OCI-LY1 (cell line): ENCODE data around the gene C19orf44.

ENCODE experiments used
- CTCF ChIP-seq: fragments of 200-600 bp; sonication (generic), shearing (Covaris generic); IDR thresholded peaks from 2 replicates; pipeline ENCODE4 v1.5.1; 2017; ENCODE audit warnings: mild to moderate bottlenecking, antibody characterized with exemption, low read length, moderate library complexity, mixed read lengths
- EZH2 ChIP-seq: fragments of 200-600 bp; sonication (generic), shearing (Covaris generic); IDR thresholded peaks from 2 replicates; pipeline ENCODE4 v1.8.0; 2017; ENCODE audit warnings: borderline replicate concordance, mixed run types, mild to moderate bottlenecking, antibody characterized with exemption, low read length, moderate library complexity, mixed read lengths

- TF ChIP-seq CTCF (no peak), EZH2 (no peak)
These were observed 44.8 kb downstream of the C19orf44 start for GRCh38 chr19:16540948-16541347.
